Globus pallidus (tissue), 1 donor: Measurements from ENCODE around the gene ZBTB6.

Experiments used
- DNase-seq: peaks from one replicate; pipeline ENCODE4 v3.0.0-alpha.2; 2015; ENCODE audit warnings: low spot score

The ZBTB6 gene, protein sequence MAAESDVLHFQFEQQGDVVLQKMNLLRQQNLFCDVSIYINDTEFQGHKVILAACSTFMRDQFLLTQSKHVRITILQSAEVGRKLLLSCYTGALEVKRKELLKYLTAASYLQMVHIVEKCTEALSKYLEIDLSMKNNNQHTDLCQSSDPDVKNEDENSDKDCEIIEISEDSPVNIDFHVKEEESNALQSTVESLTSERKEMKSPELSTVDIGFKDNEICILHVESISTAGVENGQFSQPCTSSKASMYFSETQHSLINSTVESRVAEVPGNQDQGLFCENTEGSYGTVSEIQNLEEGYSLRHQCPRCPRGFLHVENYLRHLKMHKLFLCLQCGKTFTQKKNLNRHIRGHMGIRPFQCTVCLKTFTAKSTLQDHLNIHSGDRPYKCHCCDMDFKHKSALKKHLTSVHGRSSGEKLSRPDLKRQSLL

GRCh38 chr9:122912964-122913673, at the start of gene ZBTB6:
TSS of gene ZBTB6 (minus strand) at chr9:122913323. CDS start at chr9:122912072, 1,251 bp downstream.
- DNase-seq, result peak; percentile 93

DNA sequence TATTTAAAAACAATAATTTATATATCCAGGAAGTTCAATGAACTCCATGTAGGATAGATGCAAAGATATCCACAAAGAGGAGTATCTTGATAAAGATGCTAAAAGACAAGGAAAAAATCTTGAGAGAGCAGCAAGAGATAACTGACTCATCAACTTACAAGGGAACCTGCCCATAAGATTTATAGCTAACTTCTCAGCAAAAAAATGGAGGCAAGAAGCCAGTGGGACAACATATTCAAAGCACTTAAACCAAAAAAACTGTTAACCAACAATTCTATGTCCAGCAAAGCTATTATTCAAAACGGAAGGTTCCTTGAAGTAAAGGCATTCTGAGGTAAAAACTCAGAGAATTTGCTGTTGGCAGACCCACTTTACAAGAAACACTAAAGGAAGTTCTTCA, 48.0 kb upstream of the ZBTB6 start:
- DNase-seq, result no peak

GRCh38 chr9:122955961-122956360, 42.8 kb upstream of the ZBTB6 start:
- DNase-seq, result no peak

- no peak for DNase-seq
Observed at GRCh38 chr9:122954253-122954691, 41.1 kb upstream of the ZBTB6 start.

DNA sequence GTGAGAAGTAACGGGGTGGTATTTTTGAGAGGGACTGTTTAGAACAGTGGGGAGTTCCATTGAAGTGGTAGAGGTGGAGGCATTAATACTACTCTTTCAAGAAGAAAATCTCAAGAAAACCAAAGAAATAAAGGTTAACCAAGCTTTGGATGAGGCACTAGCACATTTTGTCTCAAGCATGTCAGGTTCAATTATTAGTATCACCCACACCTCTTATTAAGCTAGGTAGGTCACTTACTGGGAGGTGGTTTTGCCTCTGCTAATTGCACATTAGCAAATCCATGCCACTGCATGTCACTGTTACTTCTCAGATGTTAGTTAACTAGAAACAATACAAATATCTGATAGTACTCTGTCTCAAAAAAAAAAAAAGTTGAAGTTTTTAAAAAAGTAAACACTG, 37.9 kb upstream of the ZBTB6 start:
- no peak for DNase-seq

- no peak for DNase-seq
Observed at GRCh38 chr9:122950263-122950662, 37.1 kb upstream of the ZBTB6 start.

GRCh38 chr9:122949696-122950095, 36.6 kb upstream of the ZBTB6 start:
- peak; percentile 57 for DNase-seq

- DNase-seq, result no peak
Observed at GRCh38 chr9:122948313-122948712, 35.2 kb upstream of the ZBTB6 start.

DNA sequence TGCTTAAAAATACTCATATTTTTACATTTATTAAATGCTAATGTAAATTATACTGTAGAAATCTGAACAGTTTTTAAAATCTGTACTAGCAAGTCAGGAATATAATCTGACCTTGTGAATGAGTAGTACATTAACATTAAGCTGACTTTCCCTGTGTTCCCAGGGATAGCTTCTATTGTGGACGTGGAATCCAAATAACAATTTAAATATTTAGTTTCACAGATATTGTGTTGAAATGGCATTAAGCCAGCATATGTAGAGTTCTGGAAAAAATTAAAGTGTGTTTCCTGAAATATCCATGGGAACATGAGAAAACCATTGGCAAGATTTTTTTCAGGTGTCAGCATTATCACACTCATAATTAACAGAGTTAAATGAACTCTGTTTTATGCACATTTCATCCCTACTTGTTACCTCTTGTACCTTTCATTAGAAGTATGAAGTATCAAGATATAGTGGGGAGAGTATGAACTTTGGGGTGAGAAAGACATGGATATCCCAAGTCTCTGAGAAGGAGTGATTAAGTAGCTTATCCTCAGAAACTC, 33.4 kb upstream of the ZBTB6 start:
- DNase-seq, result no peak

DNA sequence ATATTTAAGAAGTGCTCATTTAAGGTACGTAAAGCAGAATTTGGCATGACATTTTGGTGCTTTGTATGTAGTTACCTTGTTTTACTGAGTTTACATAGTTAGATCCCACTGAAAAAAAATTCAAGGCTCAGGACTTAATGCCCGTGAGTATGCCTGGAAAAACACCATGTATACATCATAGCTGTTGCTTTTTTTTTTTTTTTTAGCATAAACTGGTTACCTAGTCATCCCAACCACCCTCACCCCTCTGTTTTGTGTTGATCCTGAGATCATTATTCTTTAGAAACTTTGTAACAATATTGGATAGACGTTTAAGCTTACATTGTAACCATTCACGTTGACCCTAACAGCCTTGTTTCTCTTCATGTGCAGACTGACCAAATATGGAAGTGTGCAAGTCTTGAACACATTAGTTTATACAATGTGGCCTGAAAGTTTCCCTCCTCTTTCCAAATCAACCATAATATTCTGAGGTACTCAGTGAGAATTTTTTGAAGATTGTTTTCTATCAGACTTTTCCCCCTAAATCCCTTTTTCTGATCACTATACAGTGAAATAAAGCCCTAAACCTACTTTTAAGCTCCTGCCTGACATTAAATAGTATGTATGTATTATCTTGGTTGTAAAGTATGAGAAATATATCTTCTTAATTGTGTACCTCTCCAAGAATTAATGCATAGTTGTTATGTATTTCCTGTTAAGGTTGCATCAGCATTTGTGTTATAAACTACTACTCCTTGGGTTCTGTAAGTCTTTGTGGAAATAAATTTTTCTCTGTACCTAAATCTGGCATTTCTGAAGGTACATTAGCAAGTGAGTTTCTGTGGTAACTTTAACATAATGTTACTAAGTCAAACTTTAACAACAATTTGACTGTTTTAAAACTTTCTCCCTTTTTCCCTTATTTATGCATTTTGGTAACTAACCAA, 32.1 kb upstream of the ZBTB6 start:
- no peak for DNase-seq

DNA sequence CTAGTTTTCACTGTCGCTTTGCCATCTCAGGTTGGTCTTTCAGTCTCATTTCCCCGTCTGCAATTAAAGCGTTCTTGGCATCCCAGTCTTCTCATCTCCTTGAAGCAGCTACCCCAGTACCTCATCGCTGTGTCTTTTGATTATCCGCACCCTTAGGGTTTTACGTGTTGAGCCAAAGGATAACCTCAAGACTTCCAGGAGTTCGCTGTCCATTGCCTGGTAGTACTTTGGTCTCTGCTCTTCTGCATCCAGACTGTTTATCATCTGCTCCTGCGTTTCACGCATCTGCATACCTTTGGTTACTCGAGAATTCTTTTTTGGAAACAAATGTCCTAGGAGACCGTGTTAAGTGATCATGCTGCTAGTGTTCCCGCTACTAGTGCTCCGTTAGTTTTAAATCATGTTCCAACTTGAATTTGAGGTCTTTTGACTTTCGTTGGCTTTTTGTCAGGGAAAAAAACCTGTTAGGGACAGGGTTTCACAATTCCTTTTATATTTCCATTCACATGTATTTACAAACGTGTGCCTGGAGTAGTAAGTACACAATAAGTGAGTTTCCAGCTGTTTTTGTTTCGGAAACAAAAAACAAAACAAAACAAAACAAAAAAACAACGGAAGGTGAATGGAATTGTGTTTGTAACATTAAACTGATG, 28.6 kb upstream of the ZBTB6 start:
- peak; percentile 41 for DNase-seq

- peak; percentile 99 for DNase-seq
Observed at GRCh38 chr9:122940749-122941581, 27.8 kb upstream of the ZBTB6 start, which contains the start of gene RABGAP1. TSS of gene RABGAP1 (plus strand) at chr9:122941020. CDS start at chr9:122957060, 16,040 bp downstream.

- no peak for DNase-seq
Observed at GRCh38 chr9:122940454-122940748, 27.3 kb upstream of the ZBTB6 start.

DNA sequence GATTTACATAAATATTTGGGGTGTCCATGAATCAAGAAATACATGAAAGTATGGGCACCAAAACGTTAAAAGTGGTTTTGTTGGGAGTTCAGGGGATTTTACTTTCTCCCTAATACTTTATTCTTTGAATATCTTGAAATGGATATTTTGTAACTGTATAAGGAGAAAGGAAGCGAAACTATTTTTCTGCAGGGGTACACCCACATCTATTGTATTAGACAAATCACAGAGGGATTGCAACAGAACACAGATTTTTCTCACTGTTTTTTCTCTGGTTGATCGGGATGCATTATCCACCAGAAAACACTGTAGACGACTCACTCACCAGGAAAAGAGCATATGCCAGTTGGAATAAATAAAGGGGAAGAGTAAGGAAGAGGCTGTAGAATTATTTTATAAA, 26.5 kb upstream of the ZBTB6 start:
- no peak for DNase-seq

DNA sequence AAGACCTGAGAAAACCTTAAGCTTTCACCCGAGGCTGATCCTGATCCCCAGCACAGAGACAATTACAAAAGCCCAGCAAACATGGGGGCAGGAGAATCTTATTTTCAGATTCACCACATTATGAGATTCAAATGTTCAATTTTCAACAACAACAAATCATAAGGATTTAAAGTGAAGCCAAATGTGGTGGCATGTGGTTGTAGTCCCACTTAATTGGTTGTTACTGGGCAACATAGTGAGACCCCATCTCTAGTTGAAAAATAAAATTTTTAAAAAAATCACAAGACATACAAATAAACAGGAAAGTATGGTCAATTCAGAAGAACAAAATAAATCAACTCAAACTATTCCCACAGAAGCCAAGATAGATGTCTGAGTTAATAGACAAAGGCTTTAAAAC, 23.8 kb upstream of the ZBTB6 start:
- no peak for DNase-seq

GRCh38 chr9:122936464-122936863, 23.3 kb upstream of the ZBTB6 start:
- DNase-seq, result no peak

DNA sequence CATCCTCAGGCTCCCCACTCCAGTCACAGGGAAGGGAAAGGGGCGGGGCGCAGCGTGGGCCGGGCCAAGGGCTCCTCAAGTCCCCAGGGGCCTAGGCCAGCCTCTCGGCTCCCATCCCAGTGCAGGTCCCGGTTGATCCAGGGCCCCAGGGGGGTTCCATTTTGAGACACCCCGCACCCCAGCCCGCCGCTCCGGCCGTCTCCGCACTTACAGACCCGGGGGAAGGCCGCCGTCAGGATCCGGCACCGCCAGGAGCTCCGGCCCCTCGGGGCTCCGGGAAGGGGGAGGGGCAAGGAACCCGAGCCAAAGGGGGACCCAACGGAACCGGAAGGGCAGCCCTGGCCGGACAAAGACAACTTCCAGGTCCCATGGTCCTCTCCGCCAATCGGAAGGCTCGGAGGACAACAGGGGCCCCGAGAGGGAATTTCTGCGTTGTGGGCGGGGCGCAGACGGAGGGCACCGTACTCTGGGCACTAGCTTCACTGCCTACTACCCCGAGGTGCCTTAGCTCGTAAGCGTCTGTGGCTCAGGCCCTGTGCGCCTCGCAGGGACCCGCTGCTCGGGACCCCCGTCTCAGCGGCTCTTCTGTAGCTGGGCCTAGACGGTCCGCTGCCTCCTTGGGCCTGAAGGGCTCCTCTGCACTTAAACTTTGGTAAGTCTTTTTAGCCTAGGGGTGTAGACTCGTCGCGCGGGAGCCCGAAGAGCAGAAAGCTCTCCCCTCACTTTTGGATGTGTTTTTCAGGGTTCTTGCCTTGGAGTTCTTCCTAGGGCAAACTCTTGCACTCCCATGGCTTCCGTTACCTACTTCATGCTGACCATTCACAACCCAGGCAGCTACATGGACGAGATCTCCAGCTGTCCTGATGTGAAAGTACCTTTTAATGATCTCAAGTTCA, 18.4 kb upstream of the ZBTB6 start, which contains the start of gene ZBTB26:
Gene ZBTB26, minus strand, starts transcription at position 287 of the 896 bp plus-strand sequence. CDS start 11,578 bp downstream, outside the sequence.
- peak; percentile 96 for DNase-seq

GRCh38 chr9:122930541-122931225, 17.6 kb upstream of the ZBTB6 start:
- no peak for DNase-seq
